Adipose tissue (tissue), 3 donors: ENCODE results near the gene SERF1B. TPM values are rescaled to one million over a fixed set of nuclear protein-coding genes. Genes with fewer than 3 reads are reported as not detected.
"Not testable (repeated sequence)": the region's sequence is repeated elsewhere in the genome, so short reads cannot be mapped to it uniquely, and the experiment has no call there.

ENCODE experiments used
- H3K27ac ChIP-seq: one replicate; pipeline ENCODE4 v1.5.1; 2013; ENCODE audit warnings: low read depth, low read length
- WGBS, 3 donors: extraction: QIAGEN DNeasy Blood & Tissue Kit; methylation state at CpG; one replicate each; pipeline ENCODE4 v1.1.7; 2013; 5-methylcytosine and 5-hydroxymethylcytosine counted together
- polyA plus RNA-seq, 3 donors: library from polyadenylated mRNA; stranded (reverse); fragments of 200-250 nt; gene quantifications; one replicate each; pipeline ENCODE4 v1.2.3, GENCODE V29; 2013
- donor health status: healthy with polysubstance abuse.
- donor health status: Bipolar disorder and iron deficiency.
- donor health status: healthy.

The SERF1B gene
- 10 to 100 TPM; 18.4 to 37.1 (median 23.6) TPM for polyA plus RNA-seq

DNA sequence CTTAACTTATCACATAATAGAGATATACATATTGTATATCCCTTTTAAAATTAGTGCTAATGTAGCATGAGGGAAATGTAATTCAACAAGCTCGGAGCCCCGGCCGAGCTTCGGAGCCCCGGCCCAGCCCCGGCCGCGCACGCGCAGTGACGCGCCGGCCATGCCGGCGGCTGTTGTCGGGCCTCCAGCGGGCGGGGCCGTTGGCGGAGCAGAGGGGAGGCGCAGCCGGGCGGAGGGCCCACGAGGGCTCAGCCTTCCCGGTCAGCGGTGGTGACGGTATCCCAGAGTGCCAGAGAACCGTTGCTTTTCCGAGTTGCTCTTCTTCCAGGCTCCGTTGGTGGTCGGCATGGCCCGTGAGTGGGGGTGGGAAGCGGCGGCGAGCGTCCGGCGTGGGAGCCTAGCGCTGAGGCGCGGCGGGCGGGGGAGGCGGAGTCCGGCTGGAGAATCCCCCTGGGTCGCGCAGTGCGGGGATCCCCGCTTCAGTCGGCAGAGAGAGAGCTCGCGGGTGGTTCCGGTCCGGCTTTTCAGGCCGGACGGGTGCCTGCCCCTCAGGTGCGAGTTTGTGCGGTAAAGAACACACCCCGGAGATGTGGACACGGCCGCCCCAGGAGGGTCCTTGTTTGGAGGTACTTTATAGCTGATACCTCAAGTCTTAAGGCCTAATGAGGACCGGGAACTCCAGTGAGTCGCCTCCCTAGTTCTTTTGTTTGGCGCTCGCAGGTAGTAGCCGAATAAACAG lies at the start of gene SERF1B:
SERF1B (plus strand) TSS at position 146 of the 739 bp plus-strand sequence; CDS start at position 347, 201 bp downstream.
- WGBS, 3 donors, result no CpG with 5 or more reads among the region's 66 CpGs

GRCh38 chr5:69991713-69992112 lies 33.3 kb upstream of the SERF1B start:
- WGBS, 3 donors, result no CpG with 5 or more reads among the region's 2 CpGs
- H3K27ac ChIP-seq, result not testable (repeated sequence)

More for the DNA sequence above, at the start of gene SERF1B:
- H3K27ac ChIP-seq, result not testable (repeated sequence)

DNA sequence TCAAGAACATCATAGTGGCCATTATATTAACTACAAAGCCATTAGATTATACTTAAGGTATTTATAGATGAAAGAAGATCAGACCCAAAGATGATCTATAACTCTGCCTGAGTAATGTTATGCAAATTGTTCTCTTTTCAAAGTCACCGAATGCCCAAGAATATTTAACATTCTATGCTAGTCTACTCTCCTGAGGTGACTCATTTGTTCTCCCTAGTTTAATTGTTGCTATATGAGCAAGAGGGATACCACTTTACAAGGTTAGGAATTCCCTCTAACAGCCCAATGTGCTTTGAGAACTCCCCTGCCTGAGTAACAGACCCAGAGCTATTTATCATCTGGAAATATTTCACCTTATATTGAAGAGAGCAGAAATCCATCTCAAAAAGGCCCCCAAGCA lies 29.5 kb upstream of the SERF1B start:
- WGBS, 3 donors, result no CpG with 5 or more reads among the region's 1 CpG
- H3K27ac ChIP-seq, result not testable (repeated sequence)

DNA sequence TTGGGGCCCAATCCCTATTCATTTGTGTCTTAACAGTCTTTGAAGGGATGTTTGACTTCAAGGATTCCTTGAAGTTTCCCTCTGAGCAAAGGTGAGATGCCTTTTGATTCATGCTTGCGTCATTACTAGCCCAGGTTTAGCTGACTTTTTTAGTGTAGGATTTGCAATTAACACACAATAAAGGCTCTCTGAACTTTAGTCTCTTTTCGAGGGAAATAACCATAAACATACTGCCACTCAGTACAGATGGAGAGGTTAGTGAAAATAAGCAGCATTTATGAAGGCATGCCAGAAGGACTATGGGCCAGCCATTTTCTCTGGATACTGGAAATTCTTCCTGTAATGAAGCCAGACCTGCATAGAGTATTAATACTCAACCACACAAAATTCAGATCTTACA lies 4.4 kb upstream of the SERF1B start:
- no CpG with 5 or more reads among the region's 2 CpGs for WGBS, 3 donors

DNA sequence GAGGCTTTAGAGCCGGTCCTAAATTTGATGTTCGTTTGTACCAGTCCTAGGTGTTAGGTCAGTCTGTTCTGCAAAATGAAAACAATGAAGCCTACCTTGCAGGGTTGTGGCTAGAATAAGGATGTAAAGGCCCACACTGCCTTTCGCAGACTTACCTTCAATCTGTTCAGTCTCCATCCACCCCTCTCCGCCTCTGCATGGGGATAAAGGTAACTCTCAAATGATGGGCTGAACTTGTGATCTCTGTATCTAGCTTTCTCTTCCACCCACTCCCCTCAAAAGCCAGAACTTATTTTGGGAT lies 744 bp downstream of the SERF1B start:
- no CpG with 5 or more reads among the region's 4 CpGs for WGBS, 3 donors

More for the DNA sequence above, 4.4 kb upstream of the SERF1B start:
- H3K27ac ChIP-seq, result not testable (repeated sequence)

GRCh38 chr5:70031204-70031603 lies 6.2 kb downstream of the SERF1B start:
- H3K27ac ChIP-seq, result not testable (repeated sequence)
- no CpG with 5 or more reads among the region's 5 CpGs for WGBS, 3 donors

More for the DNA sequence above, 744 bp downstream of the SERF1B start:
- not testable (repeated sequence) for H3K27ac ChIP-seq

- not testable (repeated sequence) for H3K27ac ChIP-seq
Measured at GRCh38 chr5:70041411-70041810, 16.4 kb downstream of the SERF1B start.

DNA sequence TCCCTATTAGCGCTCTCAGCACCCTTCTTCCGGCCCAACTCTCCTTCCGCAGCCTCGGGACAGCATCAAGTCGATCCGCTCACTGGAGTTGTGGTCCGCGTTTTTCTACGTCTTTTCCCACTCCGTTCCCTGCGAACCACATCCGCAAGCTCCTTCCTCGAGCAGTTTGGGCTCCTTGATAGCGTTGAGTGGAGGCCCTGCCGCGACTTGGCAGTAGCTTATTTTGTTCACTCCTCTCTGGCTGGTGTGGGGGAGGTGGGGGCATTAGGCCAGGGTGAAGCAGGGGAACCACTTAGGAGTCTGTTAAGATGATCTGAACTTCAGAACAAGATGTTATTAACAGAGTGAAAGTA lies 24.7 kb downstream of the SERF1B start:
- no CpG with 5 or more reads among the region's 16 CpGs for WGBS, 3 donors
- not testable (repeated sequence) for H3K27ac ChIP-seq

DNA sequence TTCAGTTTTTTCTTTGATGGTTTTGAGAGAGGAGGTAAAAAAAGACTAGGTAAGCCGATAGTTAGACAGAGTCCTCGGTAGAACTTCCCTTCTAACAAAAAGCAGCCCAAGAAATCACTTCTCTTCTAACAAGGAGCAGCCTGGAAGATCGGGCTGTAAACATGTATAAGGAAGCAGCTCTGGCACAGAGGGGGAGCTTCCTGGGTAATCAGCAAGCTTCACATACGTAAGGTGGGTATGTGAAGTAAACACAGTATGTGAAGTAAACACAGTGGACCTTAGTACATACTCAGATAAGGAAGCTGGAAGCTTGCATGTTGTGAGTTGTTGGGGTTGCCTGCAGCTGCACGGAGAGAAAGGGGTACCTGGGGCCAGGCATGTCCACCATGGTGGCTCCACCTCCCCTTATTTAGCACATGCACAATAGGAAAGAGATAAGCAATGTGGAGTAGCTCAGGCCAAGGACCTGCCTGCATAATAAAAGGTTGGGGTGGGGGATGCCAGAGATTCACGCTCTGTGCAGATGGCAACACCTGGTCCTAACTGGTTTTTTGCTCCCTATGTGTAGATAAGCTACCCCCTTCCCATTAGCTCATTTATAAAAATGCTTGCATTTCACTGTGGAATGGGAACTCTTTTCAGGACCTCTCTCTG lies 31.4 kb downstream of the SERF1B start:
- H3K27ac ChIP-seq, result not testable (repeated sequence)
- WGBS, 3 donors, result no CpG with 5 or more reads among the region's 6 CpGs

DNA sequence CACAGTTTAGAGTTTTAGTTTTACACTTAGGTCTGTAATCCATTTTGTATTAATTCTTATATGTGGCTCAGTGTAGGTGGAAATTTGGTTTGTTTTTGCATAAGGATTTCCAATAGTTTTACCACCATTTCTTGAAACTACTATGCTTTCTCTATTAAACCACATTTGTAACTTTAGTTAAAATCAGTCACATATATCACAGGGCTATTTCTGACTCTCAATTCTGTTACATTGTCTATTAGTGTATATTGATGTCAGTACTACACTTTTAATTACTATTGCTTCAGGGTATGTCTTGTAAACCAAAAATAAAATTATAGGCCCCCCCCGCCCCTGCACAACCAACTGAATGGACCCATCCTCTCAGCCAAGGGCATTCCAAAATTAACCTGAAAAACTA lies 32.1 kb downstream of the SERF1B start:
- WGBS, 3 donors, result no CpG with 5 or more reads among the region's 1 CpG
- not testable (repeated sequence) for H3K27ac ChIP-seq

GRCh38 chr5:70077632-70078031 lies 52.6 kb downstream of the SERF1B start:
- 70 to 99% (median 74%) methylated on average over 5 of the region's 8 CpGs for WGBS, 3 donors
- H3K27ac ChIP-seq, result not testable (repeated sequence)

- H3K27ac ChIP-seq, result not testable (repeated sequence)
- no CpG with 5 or more reads among the region's 1 CpG for WGBS, 3 donors
Measured at GRCh38 chr5:70088907-70089464, 63.9 kb downstream of the SERF1B start.

- WGBS, 3 donors, result no CpG with 5 or more reads among the region's 7 CpGs
- not testable (repeated sequence) for H3K27ac ChIP-seq
Measured at GRCh38 chr5:70091776-70092175, 66.7 kb downstream of the SERF1B start.

Other genes starting within 250 kb of the SERF1B start
- gene SMN2, start 24.4 kb downstream of the SERF1B start, polyA plus RNA-seq, result 10 to 100 TPM in 2 of 3 donors, 1 to 10 TPM in 1; 6.8 to 32.3 (median 14.5) TPM